C4-2B (cell line): ENCODE data around the gene GPR42.

Experiments used
- H3K27ac ChIP-seq: fragments of 450-650 bp; 2 replicates; pipeline ENCODE4 v1.5.1; 2017
- CTCF ChIP-seq: fragments of 450-650 bp; conservative IDR thresholded peaks from 2 replicates; pipeline ENCODE4 v1.5.1; 2017; ENCODE audit warnings: mild to moderate bottlenecking
- ZFX ChIP-seq: fragments of 450-650 bp; IDR thresholded peaks from 2 replicates; pipeline ENCODE4 v1.6.1; 2017

Gene GPR42

DNA sequence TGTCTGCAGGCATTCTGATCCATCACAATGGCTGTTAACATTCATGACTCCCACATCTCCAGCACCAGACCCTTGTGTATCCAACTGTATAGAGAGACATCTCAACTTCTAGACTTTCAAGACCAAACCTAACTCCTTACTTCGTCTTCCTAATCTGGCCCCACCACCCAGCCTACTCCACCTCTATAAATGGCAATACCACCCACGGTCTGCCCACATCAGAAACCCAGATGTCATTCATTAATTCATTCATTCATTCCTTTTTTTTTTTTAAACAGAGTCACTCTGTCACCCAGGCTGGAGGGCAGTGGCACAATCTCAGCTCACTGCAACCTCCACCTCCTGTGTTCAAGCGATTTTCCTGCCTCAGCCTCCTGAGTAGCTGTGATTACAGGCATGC is 10.4 kb downstream of the GPR42 start:
- TF ChIP-seq ZFX: no peak
- TF ChIP-seq CTCF: no peak
- H3K27ac ChIP-seq: no peak overlapping the region

DNA sequence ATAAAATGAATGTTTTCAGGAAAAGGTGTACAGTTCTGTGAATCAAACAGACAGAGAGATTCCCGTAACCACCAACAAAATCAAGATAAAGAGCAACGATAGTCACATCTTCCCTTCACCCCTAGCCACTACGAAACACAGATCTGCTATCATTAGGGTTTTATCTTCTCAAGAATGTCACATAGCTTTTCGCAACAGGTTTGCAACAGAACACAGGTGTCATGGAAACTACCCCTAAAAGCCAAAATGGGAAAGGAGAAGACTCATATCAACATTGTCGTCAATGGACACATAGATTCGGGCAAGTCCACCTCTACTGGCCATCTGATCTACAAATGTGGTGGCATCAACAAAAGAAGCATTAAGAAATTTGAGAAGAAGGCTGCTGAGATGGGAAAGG is 11.1 kb downstream of the GPR42 start:
- TF ChIP-seq ZFX: no peak
- TF ChIP-seq CTCF: no peak
- H3K27ac ChIP-seq: no peak overlapping the region

DNA sequence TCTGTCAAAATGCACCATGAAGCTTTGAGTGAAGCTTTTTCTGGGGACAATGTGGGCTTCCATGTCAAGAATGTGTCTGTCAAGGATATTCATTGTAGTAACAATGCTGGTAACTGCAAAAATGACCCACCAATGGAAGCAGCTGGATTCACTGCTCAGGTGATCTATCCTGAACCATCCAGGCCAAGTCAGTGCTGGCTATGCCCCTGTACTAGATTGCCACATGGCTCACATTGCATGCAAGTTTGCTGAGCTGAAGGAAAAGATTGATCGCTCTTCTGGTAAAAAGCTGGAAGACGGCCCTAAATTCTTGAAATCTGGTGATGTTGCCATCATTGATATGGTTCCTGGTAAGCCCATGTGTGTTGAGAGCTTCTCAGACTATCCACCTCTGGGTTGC is 12.7 kb downstream of the GPR42 start:
- no peak for TF ChIP-seq CTCF
- TF ChIP-seq ZFX: no peak
- no peak overlapping the region for H3K27ac ChIP-seq

DNA sequence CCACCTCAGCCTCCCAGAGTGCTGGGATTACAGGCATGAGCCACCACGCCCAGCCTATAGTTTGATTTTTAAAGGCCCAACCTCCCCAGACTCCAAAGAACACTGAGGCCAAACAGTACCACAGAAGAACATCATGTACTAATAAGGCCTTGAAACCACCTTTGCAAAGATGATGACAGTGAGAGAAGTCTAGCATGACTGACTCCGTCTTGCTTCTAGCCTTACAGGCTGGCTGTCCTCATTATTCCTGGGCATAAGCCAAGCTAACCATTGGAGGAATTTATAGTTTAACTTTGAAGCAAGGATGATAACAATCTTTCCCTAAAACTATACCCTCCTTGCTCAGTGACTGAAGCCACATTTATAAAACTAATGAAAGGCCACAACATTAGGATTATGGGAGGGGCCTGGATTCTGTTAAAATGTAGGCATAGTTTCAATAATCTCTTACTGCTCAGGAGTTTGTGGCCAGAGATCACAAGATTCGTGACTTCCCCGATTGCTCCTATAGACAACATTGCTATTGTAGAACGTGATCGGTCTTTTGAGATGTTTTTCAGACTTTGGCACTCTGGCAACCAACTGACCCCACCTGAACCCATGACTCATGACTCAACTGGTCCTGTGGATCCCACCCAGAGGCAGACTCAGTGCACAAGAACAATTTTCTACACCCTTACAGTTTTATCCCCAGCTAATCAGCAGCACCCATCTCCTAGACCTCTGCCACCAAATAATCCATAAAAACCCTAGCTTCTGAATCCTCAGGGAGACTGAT is 17.6 kb downstream of the GPR42 start:
- H3K27ac ChIP-seq: no peak overlapping the region
- no peak for TF ChIP-seq CTCF
- TF ChIP-seq ZFX: no peak

DNA sequence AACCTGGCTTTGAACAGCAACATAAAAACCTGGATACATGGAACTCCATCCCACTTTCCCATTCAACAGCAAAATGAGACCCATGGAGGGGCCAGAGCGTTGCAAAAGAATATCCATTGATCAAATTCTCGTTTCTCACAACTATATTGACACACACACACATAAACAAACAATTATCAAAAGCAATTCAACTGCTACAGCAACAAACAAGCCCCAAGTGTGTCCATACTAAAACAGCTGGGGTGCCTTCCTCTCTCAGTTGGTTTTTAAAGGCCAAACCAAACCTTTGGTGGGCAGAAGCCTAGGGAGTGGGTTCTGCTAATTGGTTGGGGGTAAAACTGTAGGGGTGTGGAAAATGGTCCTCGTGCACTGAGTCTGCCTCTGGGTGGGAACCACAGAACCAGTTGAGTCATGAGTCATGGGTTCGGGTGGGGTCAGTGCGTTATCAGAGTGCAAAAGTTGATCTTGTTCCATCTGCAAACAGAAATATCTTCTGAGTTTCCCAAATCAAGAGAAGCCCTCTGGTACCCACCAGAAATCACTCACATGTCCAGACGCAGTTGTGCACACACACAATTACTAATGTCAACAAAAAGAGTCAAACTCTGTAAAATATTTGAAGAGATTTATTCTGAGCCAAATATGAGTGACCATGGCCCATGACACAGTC is 18.5 kb downstream of the GPR42 start:
- H3K27ac ChIP-seq: no peak overlapping the region
- no peak for TF ChIP-seq ZFX
- TF ChIP-seq CTCF: no peak

DNA sequence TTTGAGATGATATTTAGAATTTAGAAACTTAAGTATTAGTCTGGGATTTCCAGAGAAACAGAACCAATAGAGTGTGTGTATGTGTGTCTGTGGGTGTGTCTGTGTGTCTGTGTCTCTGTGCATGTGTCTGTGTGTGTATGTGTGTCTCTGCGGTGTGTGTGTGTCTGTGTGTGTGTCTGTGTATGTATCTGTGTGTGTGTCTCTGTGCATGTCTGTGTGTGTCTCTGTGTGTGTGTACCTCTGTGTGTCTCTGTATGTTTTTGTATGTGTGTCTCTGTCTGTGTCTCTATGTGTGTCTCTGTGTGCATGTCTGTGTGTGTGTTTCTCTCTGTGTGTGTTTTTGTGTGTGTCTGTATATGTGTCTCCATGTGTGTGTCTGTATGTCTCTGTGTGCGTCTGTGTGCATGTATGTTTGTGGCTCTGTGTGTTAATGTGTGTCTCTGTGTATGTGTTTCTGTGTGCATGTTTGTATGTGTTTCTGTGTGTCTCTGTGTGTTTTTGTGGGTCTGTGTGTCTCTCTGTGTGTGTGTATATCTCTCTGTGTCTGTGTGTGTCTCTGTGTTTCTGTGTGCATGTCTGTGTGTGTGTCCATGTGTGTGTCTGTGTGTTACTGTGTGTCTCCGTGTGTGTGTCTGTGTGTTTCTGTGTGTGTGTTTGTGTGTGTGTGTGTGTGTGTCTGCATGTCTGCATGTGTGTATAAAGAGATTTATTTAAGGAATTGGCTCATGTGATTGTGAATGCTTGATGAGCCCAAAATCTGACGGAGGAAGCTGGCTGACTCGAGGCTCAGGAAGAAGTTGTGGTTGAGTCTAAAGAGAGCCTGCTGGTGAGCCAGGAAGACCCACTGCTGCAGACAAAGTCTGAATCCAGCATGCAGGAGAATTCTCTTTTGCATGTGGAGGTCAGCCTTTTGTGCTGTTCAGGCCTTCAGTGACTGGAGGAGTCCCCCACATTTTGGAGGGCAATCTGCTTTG is 22.2 kb downstream of the GPR42 start:
- TF ChIP-seq ZFX: no peak
- no peak for TF ChIP-seq CTCF
- H3K27ac ChIP-seq: no peak overlapping the region
